Forelimb muscle (tissue), 1 donor: ENCODE data around the gene PTPRK. TPM values are rescaled to one million over a fixed set of nuclear protein-coding genes. Genes with fewer than 3 reads are reported as not detected.

ENCODE experiments used
- DNase-seq: peaks from one replicate; pipeline ENCODE4 v3.0.0-alpha.2; 2013; ENCODE audit warnings: low read depth
- polyA plus RNA-seq: library from polyadenylated mRNA; unstranded; fragments of 120-200 nt; gene quantifications from one replicate; pipeline ENCODE4 v1.2.1, GENCODE V29; 2013; ENCODE audit not compliant: insufficient read length

The PTPRK gene
- polyA plus RNA-seq, 1 donor: 15.6 TPM

GRCh38 chr6:128071212-128071611 is 449.2 kb downstream of the PTPRK start:
- no peak for DNase-seq

DNA sequence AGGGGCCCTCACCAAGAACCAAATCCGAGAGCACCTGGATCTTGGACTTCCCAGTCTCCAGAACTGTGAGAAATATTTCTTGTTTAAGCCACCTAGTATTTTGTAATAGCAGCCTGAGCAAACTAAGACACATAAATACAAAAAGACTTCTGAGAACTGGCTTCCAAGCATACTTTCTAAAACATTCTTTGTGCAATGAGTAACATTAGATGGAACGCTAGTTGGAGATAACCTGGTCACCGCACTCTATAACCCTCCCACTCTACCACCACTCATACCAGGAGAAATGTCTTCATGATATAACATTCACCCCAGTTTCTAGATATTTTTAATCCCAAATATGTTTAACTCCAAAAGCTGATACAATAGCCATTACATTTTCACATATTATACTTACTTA is 450.0 kb downstream of the PTPRK start:
- no peak for DNase-seq

- DNase-seq: peak; percentile 4
Observed at GRCh38 chr6:128069188-128069587, 451.2 kb downstream of the PTPRK start.

DNA sequence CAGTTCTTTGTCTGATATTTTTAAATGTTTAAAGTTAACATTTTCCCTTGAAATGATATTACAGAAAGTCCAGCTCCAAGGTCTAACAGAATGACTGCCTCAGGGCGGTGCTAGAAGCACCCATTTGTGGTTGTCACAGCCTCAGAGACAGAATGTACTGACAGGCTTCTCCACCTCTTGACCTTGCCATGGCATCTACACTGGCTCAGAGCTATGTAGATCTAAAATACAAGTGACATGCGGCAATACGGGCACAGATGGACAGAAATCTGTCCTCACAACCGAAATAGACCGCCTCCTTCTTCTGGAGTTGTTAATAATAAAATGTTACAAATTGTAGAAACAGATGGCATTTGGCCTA is 452.3 kb downstream of the PTPRK start:
- DNase-seq: no peak

DNA sequence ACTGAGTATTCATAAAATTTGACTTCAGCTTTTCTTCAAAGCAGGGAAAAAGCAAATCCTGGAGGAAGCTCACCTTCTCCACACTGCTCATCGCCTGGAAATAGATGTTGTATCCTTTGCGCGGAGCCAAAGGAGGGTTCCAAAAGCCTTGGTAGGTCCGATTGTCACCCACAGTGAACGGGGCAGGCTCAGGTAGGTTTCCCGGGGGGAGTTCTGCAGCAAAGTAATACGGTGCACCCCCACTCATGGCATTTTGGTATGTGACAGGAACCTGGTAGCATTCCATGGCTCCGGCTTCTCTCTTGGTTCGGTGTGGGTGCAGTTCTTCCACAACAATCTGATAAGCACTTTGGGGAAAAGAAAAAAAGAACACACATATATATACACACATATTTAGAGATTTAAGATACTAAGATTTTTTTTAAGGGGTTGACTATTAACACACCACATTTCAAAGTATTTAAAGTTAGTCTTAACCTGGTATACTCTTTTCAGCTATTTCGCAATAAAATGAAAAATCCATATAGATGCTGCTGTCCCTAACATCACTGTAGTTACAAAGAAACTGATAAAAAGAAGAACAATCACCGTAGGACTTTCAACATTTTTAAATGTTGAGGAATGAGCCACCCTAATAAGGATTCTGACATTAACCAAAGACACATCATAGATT is 452.8 kb downstream of the PTPRK start:
- DNase-seq: no peak

DNA sequence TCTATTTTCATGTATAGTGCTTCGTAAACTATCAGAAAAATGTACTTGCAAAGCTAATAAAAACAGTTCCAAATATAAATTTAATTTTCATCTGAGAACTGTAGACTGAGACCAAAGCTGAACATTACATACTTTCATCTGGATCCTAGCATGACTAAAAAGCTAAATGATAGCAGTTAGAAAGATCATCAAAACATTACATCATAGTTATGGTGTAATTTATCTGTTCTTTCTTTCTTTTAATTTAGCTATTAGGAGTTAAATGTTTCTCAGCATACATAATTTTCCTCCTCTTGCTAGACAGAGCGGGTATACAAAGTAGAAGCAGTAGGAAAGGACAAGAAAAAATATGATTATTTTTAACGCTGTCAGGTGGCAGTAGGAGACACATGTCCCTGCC is 455.3 kb downstream of the PTPRK start:
- DNase-seq: no peak

GRCh38 chr6:128064540-128064895 is 455.9 kb downstream of the PTPRK start:
- no peak for DNase-seq

GRCh38 chr6:128063850-128064539 is 456.4 kb downstream of the PTPRK start:
- no peak for DNase-seq

DNA sequence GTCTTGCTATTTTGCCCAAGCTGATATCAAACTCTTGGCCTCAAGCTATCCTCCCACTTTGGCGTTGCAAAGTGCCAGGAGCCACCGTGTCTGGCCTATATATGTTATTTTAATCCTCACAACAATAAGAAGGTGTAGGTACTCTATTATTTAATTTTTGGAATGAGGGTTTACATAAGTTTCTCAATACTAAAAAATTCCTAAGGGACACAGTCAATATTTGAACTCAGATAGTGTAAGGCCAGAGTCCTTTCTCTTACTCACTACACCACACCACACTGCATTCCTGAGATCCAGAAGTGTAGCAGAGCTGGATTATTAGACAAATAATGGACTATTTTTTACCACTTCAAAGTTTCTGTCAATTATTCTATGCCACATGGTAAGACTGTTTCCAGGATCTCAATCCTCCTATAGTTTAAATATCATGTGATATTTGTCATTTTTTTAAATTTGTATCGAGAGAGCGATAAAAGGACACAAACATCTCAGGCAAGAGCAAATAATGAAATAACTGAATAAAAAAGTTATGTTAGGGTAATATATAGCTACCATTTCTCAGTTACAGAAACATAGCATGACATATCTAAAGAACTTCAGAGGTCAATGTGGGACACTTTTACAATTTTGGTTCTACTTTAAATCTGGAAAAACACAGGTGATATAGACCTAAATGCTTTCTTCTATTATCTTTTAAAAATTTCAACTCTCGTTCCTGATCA is 457.4 kb downstream of the PTPRK start:
- DNase-seq: no peak

DNA sequence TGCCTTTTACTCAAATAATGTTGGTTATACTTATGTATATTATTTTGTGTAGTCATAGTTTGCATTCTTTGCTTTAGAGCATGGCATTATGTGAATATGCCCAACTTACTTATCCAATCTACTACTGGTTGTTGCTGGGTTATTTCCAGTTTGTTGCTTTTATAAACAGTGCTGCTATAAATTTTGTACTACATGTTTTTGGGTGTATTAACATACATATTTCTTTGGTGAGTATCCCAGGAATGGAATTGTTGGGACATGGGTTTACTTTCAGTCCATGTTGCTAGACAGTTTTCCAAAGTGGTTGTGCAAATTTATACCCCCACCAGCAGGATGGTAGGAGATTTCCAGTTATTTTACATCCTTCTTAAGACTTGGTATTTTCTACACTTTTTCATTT is 462.5 kb downstream of the PTPRK start:
- DNase-seq: no peak

DNA sequence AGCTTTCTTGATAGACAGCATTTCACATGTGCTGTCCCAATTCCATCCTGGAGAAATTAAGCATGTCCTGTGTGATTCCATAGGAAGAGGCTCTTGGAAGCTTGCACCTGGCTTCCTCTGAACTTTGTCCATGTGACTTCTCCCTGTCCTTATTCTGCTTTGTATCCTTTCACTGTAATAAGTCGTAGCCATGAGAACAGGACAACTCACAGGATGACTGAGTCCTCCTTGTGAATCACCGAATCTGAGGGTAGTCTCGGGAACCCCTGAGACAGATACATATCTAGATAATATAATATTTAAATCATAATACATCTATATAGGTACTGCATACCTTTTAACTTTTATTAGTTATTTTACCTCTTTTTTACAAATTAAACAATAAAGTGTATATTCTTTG is 462.9 kb downstream of the PTPRK start:
- no peak for DNase-seq

DNA sequence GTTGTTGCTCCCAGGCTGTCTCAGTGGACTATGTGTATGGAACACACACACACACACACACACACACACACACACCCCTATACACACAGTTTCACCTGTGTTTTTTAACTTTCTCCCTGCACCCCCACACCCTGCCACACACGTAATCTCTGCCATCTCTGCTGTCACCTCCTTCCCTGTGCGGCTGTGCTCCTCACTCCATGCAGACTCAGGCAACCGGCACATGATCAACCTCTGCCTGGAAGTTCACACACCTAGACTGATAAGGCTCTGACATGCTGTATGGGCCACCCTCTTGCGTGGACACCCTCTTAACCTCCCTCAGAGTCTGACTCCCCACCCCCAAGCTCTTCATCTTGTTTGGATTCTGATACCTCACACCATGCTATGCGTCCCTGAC is 467.3 kb downstream of the PTPRK start:
- no peak for DNase-seq

DNA sequence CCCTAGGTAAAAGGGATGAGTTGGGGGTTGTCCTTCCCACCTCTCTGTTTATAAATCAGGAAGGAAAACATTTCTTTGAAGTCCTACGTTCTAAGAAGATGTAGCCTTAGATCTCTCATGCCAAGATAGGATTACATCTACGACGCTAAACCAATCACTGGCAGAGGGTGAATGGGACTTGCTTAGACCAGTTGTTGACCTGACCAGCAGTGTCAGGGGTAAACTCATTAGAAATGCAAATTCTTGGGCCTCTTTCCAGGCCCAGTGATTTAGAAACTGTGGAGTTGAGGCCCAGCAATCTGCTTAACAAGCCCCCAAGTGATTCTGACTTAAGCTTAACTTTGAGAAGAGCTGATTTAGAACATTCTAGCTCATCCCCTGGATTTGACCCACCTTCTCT is 472.4 kb downstream of the PTPRK start:
- no peak for DNase-seq

- DNase-seq: no peak
Observed at GRCh38 chr6:128046033-128046432, 474.4 kb downstream of the PTPRK start.

- no peak for DNase-seq
Observed at GRCh38 chr6:128039543-128039942, 480.9 kb downstream of the PTPRK start.

DNA sequence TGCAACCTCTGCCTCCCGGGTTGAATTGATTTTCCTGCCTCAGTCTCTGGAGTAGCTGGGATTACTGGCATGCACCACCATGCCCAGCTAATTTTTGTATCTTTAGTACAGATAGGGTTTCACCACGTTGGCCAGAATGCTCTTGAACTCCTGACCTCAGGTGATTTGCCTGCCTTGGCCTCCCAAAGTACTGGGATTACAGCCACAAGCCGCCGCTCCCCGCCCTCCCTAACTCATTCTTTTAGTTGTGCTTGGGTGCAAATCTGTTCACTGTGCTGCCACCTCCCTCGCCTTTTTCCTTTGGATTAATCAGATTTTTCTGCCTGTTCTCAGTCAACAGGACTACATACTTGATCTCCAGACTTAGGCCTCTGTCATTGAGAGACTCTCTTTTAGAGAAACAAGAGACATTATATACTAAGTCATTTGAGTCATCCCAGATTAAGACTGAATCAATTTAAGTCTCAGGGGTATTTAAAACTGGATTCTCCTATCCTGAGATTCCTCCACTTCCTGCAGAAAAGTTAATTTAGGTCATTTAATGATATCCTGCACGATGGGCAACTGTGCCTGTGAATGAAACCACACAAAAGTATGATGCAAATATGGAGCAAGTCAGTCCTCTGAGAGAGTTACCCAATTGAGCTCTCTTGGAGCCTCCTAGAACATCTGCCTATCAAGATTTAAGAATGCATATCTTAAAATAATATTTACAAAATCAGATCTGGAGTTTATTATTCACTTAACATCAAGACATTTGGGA is 483.4 kb downstream of the PTPRK start:
- no peak for DNase-seq

DNA sequence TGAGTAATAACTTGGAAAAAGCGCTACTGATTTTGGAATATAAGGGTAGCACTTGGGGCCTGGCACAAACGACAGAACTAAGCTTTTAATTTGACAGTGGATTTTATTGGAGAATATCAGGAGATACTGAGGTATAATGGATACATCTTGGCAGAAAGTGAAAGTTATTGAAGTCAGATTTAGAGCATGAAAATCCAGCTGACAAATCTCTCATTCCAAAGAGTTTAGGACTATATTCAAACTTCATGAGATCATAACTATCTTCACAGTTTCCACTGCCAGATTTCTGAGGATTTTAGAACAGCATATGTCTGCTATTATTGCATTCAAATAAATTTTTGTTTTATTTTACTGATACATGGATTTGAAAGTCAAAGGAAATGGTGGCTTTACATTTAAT is 487.2 kb downstream of the PTPRK start:
- DNase-seq: peak; percentile 52

- DNase-seq: no peak
Observed at GRCh38 chr6:128032042-128032441, 488.4 kb downstream of the PTPRK start.

- DNase-seq: no peak
Observed at GRCh38 chr6:128029826-128030225, 490.6 kb downstream of the PTPRK start.

DNA sequence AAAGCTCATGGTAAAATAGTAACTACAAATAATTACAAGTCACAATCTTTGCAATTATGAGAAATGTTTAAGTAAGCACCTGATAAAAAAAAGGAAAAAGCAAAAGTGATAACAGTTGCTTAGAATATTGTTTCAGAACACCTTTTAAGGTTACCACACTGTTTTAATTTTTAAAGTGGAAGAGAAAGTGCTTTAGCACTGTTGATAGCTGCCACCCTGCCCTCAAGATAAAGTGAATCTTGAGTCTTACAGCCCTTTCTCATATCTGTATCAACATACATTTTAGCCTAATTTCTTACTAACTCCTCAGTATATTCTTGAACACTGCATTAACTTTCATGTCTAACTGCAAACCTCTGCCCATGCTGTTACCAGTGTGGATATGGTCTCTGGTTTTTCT is 492.2 kb downstream of the PTPRK start:
- no peak for DNase-seq

- no peak for DNase-seq
Observed at GRCh38 chr6:128025478-128025877, 494.9 kb downstream of the PTPRK start.

GRCh38 chr6:128024969-128025368 is 495.4 kb downstream of the PTPRK start:
- DNase-seq: no peak
